Epithelial cell of proximal tubule (primary cell): Measurements from ENCODE around the gene ADCY1. TPM values are rescaled to one million over a fixed set of nuclear protein-coding genes. Genes with fewer than 3 reads are reported as not detected.

ENCODE experiments used
- DNase-seq: peaks from one replicate; pipeline ENCODE4 v3.0.0-alpha.2; 2011; ENCODE audit warnings: low read depth
- H3K4me3 ChIP-seq: 2 replicates; pipeline ENCODE4 v1.5.1; 2011; ENCODE audit warnings: low read depth, mild to moderate bottlenecking, low read length
- CTCF ChIP-seq: conservative IDR thresholded peaks from 2 replicates; pipeline ENCODE4 v1.5.1; 2012; ENCODE audit warnings: low read depth, mild to moderate bottlenecking, low read length
- total RNA-seq: library from RNA; depleted of rRNA; stranded (reverse); fragments of >200 nt; gene quantifications from 2 replicates; pipeline ENCODE4 v1.2.3, GENCODE V29; 2015

ADCY1 gene
- total RNA-seq, 1 donor from 2014 or later = 1.2 TPM

- TF ChIP-seq CTCF = no peak
- DNase-seq = no peak
- H3K4me3 ChIP-seq = no peak overlapping the region
Observed at GRCh38 chr7:45576249-45576929, 2.2 kb downstream of the ADCY1 start.

GRCh38 chr7:45578022-45578421, 3.9 kb downstream of the ADCY1 start:
- H3K4me3 ChIP-seq = no peak overlapping the region
- TF ChIP-seq CTCF = no peak
- no peak for DNase-seq

GRCh38 chr7:45578467-45578866, 4.3 kb downstream of the ADCY1 start:
- no peak for DNase-seq
- H3K4me3 ChIP-seq = no peak overlapping the region
- TF ChIP-seq CTCF = no peak

GRCh38 chr7:45579391-45579801, 5.2 kb downstream of the ADCY1 start:
- H3K4me3 ChIP-seq = no peak overlapping the region
- no peak for TF ChIP-seq CTCF
- no peak for DNase-seq

GRCh38 chr7:45580053-45580872, 6.1 kb downstream of the ADCY1 start:
- no peak overlapping the region for H3K4me3 ChIP-seq
- no peak for DNase-seq
- TF ChIP-seq CTCF = peak; percentile 36

GRCh38 chr7:45581271-45581780, 7.2 kb downstream of the ADCY1 start:
- TF ChIP-seq CTCF = no peak
- DNase-seq = no peak
- H3K4me3 ChIP-seq = no peak overlapping the region
